H9 (cell line): ENCODE results near the gene MFSD12. TPM values are rescaled to one million over a fixed set of nuclear protein-coding genes. Genes with fewer than 3 reads are reported as not detected.

Experiments used
- DNase-seq: peaks from one replicate; pipeline ENCODE4 v3.0.0-alpha.2; 2017
- H2AFZ ChIP-seq: one replicate; pipeline ENCODE4 v1.6.1; 2013; ENCODE audit warnings: mild to moderate bottlenecking, low read length, control low read depth, moderate library complexity
- H2AK5ac ChIP-seq: 2 replicates; pipeline ENCODE4 v1.6.1; 2013; ENCODE audit warnings: low read length, control low read depth, mixed read lengths; ENCODE audit not compliant: insufficient read length
- H2BK120ac ChIP-seq: one replicate; pipeline ENCODE4 v1.6.1; 2013; ENCODE audit warnings: low read depth, mild to moderate bottlenecking, low read length, control low read depth, inconsistent platforms; ENCODE audit not compliant: poor library complexity, severe bottlenecking
- H2BK12ac ChIP-seq: 2 replicates; pipeline ENCODE4 v1.6.1; 2013; ENCODE audit warnings: low read length, control low read depth, mixed read lengths, low read depth; ENCODE audit not compliant: insufficient read length
- H2BK15ac ChIP-seq: 2 replicates; pipeline ENCODE4 v1.6.1; 2013; ENCODE audit warnings: low read depth, low read length, control low read depth
- H2BK20ac ChIP-seq: one replicate; pipeline ENCODE4 v1.6.1; 2013; ENCODE audit warnings: low read depth, mild to moderate bottlenecking, low read length, control low read depth, inconsistent platforms; ENCODE audit not compliant: poor library complexity, severe bottlenecking
- H2BK5ac ChIP-seq: 2 replicates; pipeline ENCODE4 v1.6.1; 2013; ENCODE audit warnings: low read length, control low read depth, mixed read lengths; ENCODE audit not compliant: insufficient read length
- H3K14ac ChIP-seq: 2 replicates; pipeline ENCODE4 v1.6.1; 2013; ENCODE audit warnings: low read length, control low read depth; ENCODE audit not compliant: insufficient read depth
- H3K18ac ChIP-seq: 2 replicates; pipeline ENCODE4 v1.6.1; 2013; ENCODE audit warnings: low read depth, mild to moderate bottlenecking, mixed read lengths, low read length, control low read depth; ENCODE audit not compliant: insufficient read length
- H3K23ac ChIP-seq: 2 replicates; pipeline ENCODE4 v1.6.1; 2013; ENCODE audit warnings: low read length, control low read depth, mixed read lengths, low read depth; ENCODE audit not compliant: insufficient read length
- H3K23me2 ChIP-seq: 2 replicates; pipeline ENCODE4 v1.6.1; 2013; ENCODE audit warnings: low read depth, mild to moderate bottlenecking, mixed read lengths, low read length, control low read depth; ENCODE audit not compliant: insufficient read length, poor library complexity, severe bottlenecking
- H3K27ac ChIP-seq: 2 replicates; pipeline ENCODE4 v1.5.1; 2013; ENCODE audit warnings: low read length, control low read depth, mixed read lengths, low read depth; ENCODE audit not compliant: insufficient read length
- H3K27me3 ChIP-seq: 2 replicates; pipeline ENCODE4 v1.6.1; 2013; ENCODE audit warnings: low read length, control low read depth, inconsistent platforms; ENCODE audit not compliant: insufficient read depth
- H3K4ac ChIP-seq: 2 replicates; pipeline ENCODE4 v1.6.1; 2013; ENCODE audit warnings: low read depth, mild to moderate bottlenecking, control low read depth, inconsistent platforms, low read length, moderate library complexity
- H3K4me1 ChIP-seq: 2 replicates; pipeline ENCODE4 v1.6.1; 2013; ENCODE audit warnings: low read length, control low read depth, inconsistent platforms; ENCODE audit not compliant: insufficient read depth
- H3K4me2 ChIP-seq: 2 replicates; pipeline ENCODE4 v1.6.1; 2013; ENCODE audit warnings: low read length, control low read depth, mixed read lengths; ENCODE audit not compliant: insufficient read length, insufficient read depth
- H3K56ac ChIP-seq: 2 replicates; pipeline ENCODE4 v1.6.1; 2013; ENCODE audit warnings: low read depth, mild to moderate bottlenecking, mixed read lengths, low read length, control low read depth; ENCODE audit not compliant: insufficient read length
- H3K79me1 ChIP-seq: 2 replicates; pipeline ENCODE4 v1.6.1; 2013; ENCODE audit warnings: low read depth, mild to moderate bottlenecking, moderate library complexity, low read length, control low read depth, inconsistent platforms; ENCODE audit not compliant: insufficient read depth, poor library complexity, severe bottlenecking
- H3K79me2 ChIP-seq: 2 replicates; pipeline ENCODE4 v1.6.1; 2013; ENCODE audit warnings: low read length, control low read depth, inconsistent platforms; ENCODE audit not compliant: insufficient read depth
- H3K9ac ChIP-seq: 2 replicates; pipeline ENCODE4 v1.6.1; 2013; ENCODE audit warnings: low read length, control low read depth, mixed read lengths; ENCODE audit not compliant: insufficient read length; ENCODE audit errors: extremely low read depth
- H3K9me3 ChIP-seq: one replicate; pipeline ENCODE4 v1.6.1; 2013; ENCODE audit warnings: low read depth, low read length, inconsistent platforms; ENCODE audit not compliant: control insufficient read depth
- H3T11ph ChIP-seq: one replicate; pipeline ENCODE4 v1.6.1; 2013; ENCODE audit warnings: mild to moderate bottlenecking, low read length, control low read depth, inconsistent platforms
- H4K20me1 ChIP-seq: one replicate; pipeline ENCODE4 v1.6.1; 2013; ENCODE audit not compliant: control insufficient read depth, insufficient read length, insufficient read depth
- H4K5ac ChIP-seq: 2 replicates; pipeline ENCODE4 v1.6.1; 2013; ENCODE audit warnings: low read depth, mild to moderate bottlenecking, mixed read lengths, low read length, control low read depth; ENCODE audit not compliant: insufficient read length
- H4K8ac ChIP-seq: replicated peaks from 2 replicates; pipeline ENCODE4 v1.6.1; 2013; ENCODE audit warnings: low read length, control low read depth, mixed read lengths, low read depth; ENCODE audit not compliant: insufficient read length
- H4K91ac ChIP-seq: 2 replicates; pipeline ENCODE4 v1.6.1; 2013; ENCODE audit warnings: low read depth, mild to moderate bottlenecking, moderate library complexity, mixed read lengths, low read length, control low read depth; ENCODE audit not compliant: insufficient read length
- H3K27ac Mint-ChIP-seq, 3 experiments: 2 replicates in 2 of 3; 3 replicates in 1 of 3; pipeline ENCODE4 v1.8.0; 2020 to 2021; ENCODE audit warnings: mixed read lengths in 3 of 3, mild to moderate bottlenecking in 1 of 3, moderate library complexity in 1 of 3
- H3K27me3 Mint-ChIP-seq: 2 replicates; pipeline ENCODE4 v1.8.0; 2021; ENCODE audit warnings: low read depth, mild to moderate bottlenecking, moderate library complexity, mixed read lengths
- H3K36me3 Mint-ChIP-seq, 3 experiments: 2 replicates in 2 of 3; 3 replicates in 1 of 3; pipeline ENCODE4 v1.8.0; 2020 to 2021; ENCODE audit warnings: low read depth in 3 of 3, mixed read lengths in 3 of 3; ENCODE audit not compliant: insufficient read depth in 1 of 3
- H3K4me1 Mint-ChIP-seq, 2 experiments: 2 replicates each; pipeline ENCODE4 v1.8.0; 2020; ENCODE audit warnings: mixed read lengths in 2 of 2
- H3K4me3 Mint-ChIP-seq, 2 experiments: 2 replicates in 1 of 2; 3 replicates in 1 of 2; pipeline ENCODE4 v1.8.0; 2020 to 2021; ENCODE audit warnings: mild to moderate bottlenecking in 2 of 2, mixed read lengths in 2 of 2, moderate library complexity in 1 of 2
- H3K9me3 Mint-ChIP-seq, 2 experiments: 2 replicates in 1 of 2; 3 replicates in 1 of 2; pipeline ENCODE4 v1.8.0; 2020; ENCODE audit warnings: mild to moderate bottlenecking in 2 of 2, mixed read lengths in 2 of 2, moderate library complexity in 1 of 2
- CTCF ChIP-seq: fragments of 200-600 bp; sonication (generic); conservative IDR thresholded peaks from 3 replicates; pipeline ENCODE4 v1.8.0; 2021; ENCODE audit warnings: antibody characterized with exemption, mild to moderate bottlenecking
- WGBS: extraction: QIAGEN DNeasy Blood & Tissue Kit; methylation state at CpG from one replicate; pipeline ENCODE4 v1.1.7; 2013; ENCODE audit warnings: missing lambda C conversion rate, low lambda C conversion rate, mixed read lengths; ENCODE audit not compliant: insufficient read length; ENCODE audit errors: extremely low coverage; 5-methylcytosine and 5-hydroxymethylcytosine counted together
- total RNA-seq: library from RNA; stranded (reverse); gene quantifications from 2 replicates; pipeline ENCODE4 v1.2.1, GENCODE V29; 2021

MFSD12 gene
- total RNA-seq, 1 experiment from 2014 or later = 58.8 TPM

GRCh38 chr19:3527238-3527910 is 30.0 kb downstream of the MFSD12 start:
- no CpG with 5 or more reads among the region's 21 CpGs for WGBS
- Histone ChIP-seq H4K91ac (no peak overlapping the region), H3K27me3 (no peaks in the 10 kb centered on the region), H3K4me1 (no peaks in the 10 kb centered on the region), H3T11ph (no peak overlapping the region), H3K79me2 (no peaks in the 10 kb centered on the region), H3K79me1 (no peaks in the 10 kb centered on the region), H3K9me3 (no peaks in the 10 kb centered on the region), H2BK20ac (no peak overlapping the region), H4K8ac (no peak overlapping the region), H4K5ac (no peak overlapping the region), H3K23me2 (no peaks in the 10 kb centered on the region), H3K27ac (no peak overlapping the region), H3K14ac (no peak overlapping the region), H3K56ac (no peak overlapping the region), H2AK5ac (no peak overlapping the region), H3K23ac (no peak overlapping the region), H4K20me1 (no peaks in the 10 kb centered on the region), H2BK12ac (no peak overlapping the region), H3K18ac (no peak overlapping the region), H3K4me2 (no peak overlapping the region), H3K9ac (no peak overlapping the region), H2BK120ac (no peak overlapping the region), H2AFZ (no peak overlapping the region), H2BK5ac (no peak overlapping the region), H3K4ac (no peak overlapping the region), H2BK15ac (no peak overlapping the region)
- no peak for DNase-seq
- Mint-ChIP-seq H3K27me3 (no peaks in the 10 kb centered on the region), H3K4me1 (no peaks in the 10 kb centered on the region), H3K36me3 (peaks cover 12 to 32% (median 31%) of the 10 kb centered on the region in 3 experiments; a peak in 6 of 7 replicates), H3K4me3 (no peak overlapping the region), H3K27ac (no peak overlapping the region), H3K9me3 (no peaks in the 10 kb centered on the region)
- TF ChIP-seq CTCF = no peak
